Measurements from ENCODE around the gene CHMP3. TPM values are rescaled to one million over a fixed set of nuclear protein-coding genes. Genes with fewer than 3 reads are reported as not detected.

CHMP3 gene
- 43.4 and 43.7 TPM in 2 replicates for total RNA-seq

GRCh38 chr2:86562922-86563649 lies at the start of gene CHMP3:
CHMP3 (minus strand) TSS chr2:86563443; CDS start chr2:86563348, 95 bp downstream.

Small RNAs within 50 kb of the gene (small RNA-seq; reads per million reads assigned to genes)
- not detected for gene RNU6-640P

Other genes with a start within 250 kb of the CHMP3 start
- gene REEP1, start 225.8 kb downstream of the CHMP3 start, total RNA-seq: under 0.01 and 0.20 TPM in 2 replicates
- 9.2 and 14.1 TPM in 2 replicates for gene KDM3A, start 122.1 kb downstream of the CHMP3 start, total RNA-seq
- gene RNF103, start 60.4 kb upstream of the CHMP3 start, total RNA-seq: 10.7 and 11.9 TPM in 2 replicates
- 11.4 and 16.6 TPM in 2 replicates for gene RMND5A, start 156.8 kb upstream of the CHMP3 start, total RNA-seq
- gene CD8A, start 227.5 kb upstream of the CHMP3 start, total RNA-seq: under 0.01 TPM in 1 of 2 replicates, not detected in the other